GM23248 (cell line): ENCODE data around the gene TSPAN14.

Experiments used
- EZH2 ChIP-seq: fragments of 200-600 bp; sonication (generic); IDR thresholded peaks from 2 replicates; pipeline ENCODE4 v1.6.1; 2018; ENCODE audit warnings: antibody characterized with exemption, mild to moderate bottlenecking; ENCODE audit not compliant: insufficient read depth, poor library complexity, severe bottlenecking
- EZH2phosphoT487 ChIP-seq: fragments of 200-600 bp; sonication (generic); IDR thresholded peaks from 2 replicates; pipeline ENCODE4 v1.6.1; 2018; ENCODE audit warnings: antibody characterized with exemption, moderate library complexity, mild to moderate bottlenecking, low read depth; ENCODE audit not compliant: insufficient read depth

DNA sequence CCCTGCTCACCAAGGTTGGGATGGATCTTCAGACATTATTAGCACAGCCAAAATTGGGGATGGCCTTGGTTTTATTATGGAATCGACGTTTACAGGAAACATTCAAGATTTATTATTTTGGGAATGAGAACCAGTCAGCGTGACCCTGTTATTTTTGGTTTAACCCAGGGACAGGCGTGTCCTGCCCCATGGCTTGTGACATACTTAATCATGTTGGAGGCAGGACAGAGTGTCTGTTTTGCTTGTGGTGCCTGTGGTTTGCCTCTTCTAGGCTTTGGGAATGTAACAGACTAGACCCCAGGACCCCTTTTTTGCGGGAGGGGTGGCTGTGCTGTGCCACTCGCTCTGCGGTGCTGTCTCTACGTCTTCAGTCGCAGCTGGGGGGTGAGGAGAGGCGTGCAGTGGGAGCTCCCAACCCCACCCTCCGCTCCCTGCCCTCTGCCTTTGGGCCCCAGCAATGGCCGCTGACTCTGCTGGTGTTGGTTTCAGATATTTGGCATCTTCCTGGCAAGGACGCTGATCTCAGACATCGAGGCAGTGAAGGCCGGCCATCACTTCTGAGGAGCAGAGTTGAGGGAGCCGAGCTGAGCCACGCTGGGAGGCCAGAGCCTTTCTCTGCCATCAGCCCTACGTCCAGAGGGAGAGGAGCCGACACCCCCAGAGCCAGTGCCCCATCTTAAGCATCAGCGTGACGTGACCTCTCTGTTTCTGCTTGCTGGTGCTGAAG, 63.5 kb downstream of the TSPAN14 start:
- TF ChIP-seq EZH2 (no peak), EZH2phosphoT487 (no peak)
